ENCODE measurements around the gene PLA2G4E.
A peak's percentile ranks its signal among the peaks of the same experiment; 100 is the strongest.

PLA2G4E gene

DNA sequence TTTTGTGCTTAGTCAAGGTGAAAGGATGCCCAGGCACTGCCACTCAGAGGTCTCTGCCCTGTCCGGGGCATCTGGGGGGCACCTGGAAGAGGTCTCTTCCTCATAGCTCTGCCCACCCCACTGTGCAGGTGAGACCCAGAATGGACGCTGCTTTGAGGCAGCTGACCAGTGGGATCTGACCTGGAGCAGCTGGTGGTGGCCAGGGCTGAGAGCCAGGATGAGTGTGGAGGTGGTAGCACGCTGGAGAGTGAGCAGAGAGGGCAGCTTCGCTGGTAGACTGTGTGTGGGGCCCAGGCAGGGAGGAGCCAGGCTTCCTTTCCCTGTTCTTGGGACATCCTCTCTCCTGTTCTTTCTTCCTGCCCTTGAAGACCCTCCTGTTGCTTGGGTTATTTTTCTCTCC, 32.2 kb upstream of the PLA2G4E start:
- no peak for DNase-seq

- no peak for DNase-seq
Measured at GRCh38 chr15:42050484-42051255, 29.8 kb upstream of the PLA2G4E start.

DNA sequence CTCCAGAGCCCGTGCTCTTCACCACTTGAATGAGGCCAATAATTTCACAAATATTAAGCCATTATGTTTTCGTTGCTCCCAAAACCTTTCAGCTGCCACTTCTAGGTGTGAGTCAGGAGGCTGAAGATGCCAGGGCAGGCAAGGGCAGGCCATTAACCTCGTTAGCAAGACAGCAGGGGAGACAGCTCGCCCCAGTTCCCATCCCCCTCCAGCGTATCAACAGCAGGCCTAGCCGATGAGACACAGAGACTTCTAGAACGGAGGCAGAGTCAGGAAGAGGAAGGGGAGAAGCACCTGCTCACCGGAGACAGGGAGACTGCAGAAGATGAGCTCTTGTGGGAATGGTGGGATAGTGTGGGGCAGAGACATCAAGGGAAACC, 28.0 kb upstream of the PLA2G4E start:
- no peak for DNase-seq

DNA sequence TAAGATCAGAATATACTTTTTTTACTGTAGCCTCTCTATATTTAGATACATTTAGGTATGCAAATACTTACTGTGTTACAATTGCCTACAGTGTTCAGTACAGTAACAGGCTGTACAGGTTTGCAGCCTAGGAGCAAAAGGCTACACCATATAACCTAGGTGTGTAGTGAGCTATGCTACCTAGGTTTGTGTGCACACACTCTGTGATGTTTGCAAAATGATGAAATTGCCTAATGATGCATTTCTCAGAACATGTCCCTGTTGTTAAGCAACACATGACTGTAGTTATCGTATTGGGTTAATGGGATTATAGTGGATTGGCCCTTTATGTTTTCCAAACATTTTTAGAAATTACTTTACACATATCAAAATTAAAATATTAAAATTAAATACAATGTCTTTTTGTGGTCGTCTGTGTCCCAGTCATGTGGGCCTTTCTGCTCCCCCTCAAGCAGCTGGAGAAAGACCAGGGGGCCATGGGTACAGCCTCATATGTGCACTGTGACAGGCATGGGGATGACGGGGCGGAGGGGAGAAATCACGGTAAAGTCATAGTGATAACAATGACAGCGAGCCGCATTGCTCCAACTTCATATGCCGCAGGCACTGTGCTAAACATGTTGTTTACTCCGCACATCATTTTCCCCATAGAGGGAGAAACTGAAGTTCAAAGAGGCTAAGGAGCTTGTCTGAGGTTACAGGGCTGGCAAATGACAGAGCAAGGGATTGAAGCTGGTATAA, 27.4 kb upstream of the PLA2G4E start:
- DNase-seq, result no peak

DNA sequence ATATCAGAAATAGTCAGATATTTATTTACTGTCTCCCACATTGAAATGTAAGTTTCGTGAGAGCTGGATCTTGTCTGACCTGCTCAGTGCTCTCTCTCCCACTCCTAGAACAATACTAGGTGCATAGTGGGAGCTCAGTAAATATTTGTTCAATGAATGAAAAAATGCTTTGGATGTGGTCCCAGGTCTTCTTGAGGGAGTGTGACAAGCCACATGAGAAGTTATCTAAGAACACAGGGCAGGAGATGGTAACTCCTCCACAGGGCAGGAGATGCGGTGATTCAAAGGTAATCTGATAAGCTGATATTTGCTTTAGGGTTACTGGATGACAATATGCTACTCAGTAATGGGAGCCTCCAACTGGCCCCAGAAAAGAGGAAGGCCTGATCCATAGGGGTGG, 25.8 kb upstream of the PLA2G4E start:
- DNase-seq, result no peak

DNA sequence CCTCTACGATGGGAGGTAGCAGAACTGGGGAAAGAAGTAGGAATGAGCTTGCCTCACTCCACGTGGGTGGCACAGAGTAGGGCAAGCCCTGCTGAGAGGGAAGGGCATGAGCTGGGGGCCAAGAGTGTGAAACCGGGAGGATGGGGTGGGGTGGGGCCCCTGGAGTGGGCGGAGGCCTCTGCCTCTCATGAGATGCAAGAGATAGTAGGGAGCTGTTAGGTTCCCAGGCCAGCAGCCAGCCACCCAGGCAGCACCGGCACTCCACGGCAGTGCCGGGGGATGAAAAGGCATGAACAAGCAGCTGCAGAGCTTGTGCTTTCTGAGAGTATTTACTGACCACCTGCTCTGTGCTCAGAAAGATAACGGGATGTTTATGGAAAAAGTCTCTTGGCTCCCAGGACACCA, 24.4 kb upstream of the PLA2G4E start:
- no peak for DNase-seq

DNA sequence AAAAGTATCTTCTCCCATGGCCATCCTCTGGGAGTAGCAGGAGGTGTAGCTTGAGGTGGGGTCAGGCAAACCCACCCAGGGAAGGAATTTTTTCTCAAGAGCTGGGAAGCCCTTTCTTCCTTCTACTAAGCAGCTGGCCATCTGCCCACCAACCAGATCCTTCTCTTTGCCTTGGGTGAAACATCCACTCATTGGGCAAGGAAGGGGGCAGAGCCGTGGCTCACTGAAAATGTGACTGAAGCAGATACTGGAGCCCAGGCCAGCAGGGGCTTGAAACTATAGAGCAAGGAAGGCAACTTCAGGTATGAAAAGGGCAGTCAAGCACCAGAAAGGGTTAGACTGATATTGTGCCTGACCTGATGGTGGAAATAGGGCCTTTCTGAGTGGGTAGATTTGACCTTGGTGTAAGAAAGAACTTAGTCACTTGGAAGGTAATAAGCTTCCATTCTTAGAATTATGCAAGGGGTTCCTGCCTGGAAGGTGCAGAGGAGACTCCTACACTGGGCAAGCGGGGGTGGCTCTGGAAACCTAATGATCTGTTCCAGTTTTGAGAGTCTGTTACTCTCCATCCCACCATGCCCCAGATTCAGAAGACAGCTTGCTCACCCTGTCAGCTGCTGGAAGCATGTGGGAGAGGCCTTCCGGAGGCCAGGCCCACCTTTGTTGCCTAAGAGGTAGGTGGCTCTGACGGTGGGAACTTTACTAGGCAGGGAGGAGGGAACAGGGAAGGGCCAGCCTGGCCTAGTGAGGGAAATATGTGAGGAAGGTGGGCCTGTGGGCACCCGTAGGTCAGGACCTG, 22.0 kb upstream of the PLA2G4E start:
- DNase-seq, result no peak

- DNase-seq, result no peak
Measured at GRCh38 chr15:42038401-42038800, 17.6 kb upstream of the PLA2G4E start.

DNA sequence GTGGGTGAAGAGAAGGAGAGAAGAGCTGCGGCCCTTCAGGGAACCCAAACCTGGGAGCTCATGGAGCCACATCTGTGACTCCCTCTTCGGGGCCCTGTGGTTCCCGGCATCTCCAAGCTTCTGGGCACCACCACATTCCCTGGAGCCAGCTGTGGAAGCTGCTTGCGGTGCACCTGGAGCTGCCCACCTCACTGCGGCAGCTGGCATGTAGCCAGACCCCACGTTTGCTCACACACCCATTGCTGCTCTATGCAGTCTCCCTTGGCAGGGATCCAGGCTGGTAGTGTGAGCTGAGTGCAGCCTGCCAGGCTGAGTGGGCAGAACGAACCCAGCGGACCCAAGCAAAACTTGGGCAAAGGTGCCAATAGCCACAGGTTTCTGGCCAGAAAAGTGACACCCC, 16.8 kb upstream of the PLA2G4E start:
- no peak for DNase-seq

GRCh38 chr15:42036966-42037365, 16.1 kb upstream of the PLA2G4E start:
- no peak for DNase-seq

GRCh38 chr15:42036112-42036905, 15.5 kb upstream of the PLA2G4E start:
- DNase-seq, result no peak

DNA sequence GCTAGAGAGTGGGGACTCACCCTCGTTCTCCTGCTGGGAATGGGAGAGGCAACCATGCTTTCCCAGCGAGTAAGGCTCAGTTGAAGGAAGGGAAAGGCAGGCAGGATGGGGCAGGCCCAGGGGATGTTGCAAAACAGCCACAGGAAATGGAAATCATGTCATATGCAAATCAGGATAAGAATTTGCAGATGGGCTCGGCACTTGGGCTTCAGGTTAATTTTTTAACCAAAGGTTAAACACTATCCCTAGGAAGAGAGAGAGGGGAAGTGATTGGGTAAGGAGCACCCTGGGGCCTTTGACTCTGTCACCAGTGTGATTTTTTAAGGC, 14.6 kb upstream of the PLA2G4E start:
- peak in 1 of 2 experiments; percentile 0 for DNase-seq

- no peak for DNase-seq
Measured at GRCh38 chr15:42034628-42035434, 14.0 kb upstream of the PLA2G4E start.

DNA sequence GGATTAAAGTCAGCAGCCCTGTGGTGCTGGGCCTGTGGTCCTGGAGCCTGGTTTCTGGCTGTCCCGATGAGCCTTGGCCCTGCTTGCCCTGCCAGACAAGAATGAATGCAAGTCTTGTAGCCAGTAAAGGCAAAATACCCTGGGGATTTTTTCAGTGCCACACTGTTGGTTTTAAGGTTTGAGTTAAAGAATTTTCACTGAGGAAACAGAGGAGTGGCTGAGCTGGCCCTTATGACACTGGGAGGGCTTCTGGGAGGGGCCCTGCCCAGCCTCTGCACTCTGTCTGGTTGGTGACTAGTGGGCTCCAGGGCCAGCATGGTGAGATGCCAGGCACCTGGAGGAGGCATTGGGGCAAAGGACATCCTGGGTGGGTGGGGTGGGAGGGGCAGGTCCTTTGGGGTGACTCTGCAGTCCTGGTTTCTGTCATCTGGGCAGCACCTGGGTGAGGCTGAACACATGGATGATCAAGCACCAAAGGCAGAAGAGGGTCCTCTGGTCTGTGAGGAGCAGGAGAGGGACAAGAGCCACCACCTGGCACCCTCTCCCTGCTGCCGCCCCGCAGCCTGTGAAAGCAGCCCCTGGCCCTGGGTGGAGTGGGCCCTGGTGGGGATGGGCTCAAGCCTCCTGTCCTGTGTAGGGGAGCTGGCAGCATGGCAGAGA, 12.5 kb upstream of the PLA2G4E start:
- DNase-seq, result no peak

GRCh38 chr15:42032376-42033213, 11.8 kb upstream of the PLA2G4E start:
- DNase-seq, result no peak

DNA sequence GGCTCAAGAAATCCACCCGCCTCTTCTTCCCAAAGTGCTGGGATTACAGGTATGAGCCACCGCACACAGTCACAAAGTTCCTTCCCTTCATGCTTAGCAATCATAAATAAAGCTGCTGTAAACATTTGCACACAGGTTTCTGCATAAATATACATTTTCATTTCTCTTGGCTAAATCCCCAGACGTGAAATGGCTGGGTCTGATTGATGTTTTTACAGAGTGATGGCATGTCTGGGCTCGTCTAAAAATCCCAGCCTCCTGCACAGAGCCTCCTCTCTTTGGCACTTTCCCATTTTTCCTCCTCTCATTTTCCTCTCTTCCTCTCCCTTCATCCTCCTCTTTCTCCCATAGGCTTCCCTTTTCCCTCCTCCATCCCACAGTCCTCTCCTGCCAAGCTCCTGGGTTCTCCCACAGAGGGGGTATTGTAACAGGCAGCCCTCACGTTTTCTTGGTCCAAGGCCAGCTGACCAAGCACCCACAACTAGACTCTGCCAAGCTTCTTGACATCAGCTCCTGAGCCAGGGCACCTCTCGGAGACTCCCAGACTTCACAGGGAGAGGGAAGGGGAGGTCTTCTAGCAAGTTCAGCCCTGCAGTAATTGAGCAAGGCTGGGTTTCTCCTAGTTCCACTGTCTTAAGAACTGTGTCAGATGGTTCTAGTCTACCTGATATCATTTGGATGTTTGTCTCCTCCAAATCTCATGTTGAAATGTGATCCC, 10.5 kb upstream of the PLA2G4E start:
- no peak for DNase-seq

DNA sequence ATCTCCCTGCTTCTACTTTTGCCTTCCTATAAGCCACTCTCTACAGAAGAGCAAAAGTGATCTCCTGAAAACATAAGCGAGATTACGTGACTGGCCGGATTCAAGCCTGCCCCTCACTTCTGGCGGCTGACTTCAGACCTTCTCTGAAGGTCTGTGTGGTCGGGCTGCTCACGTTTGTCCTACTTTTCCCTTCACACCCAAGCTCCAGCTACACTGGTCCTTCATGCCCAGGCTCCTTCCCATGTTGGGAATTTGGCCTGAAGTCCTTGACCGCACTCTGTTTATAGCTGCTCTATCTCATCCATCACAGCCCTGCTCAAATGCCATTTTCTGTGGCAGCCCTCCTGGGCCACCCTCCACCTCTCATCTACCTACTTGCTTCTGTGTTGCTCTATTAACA, 6.7 kb upstream of the PLA2G4E start:
- no peak for DNase-seq

DNA sequence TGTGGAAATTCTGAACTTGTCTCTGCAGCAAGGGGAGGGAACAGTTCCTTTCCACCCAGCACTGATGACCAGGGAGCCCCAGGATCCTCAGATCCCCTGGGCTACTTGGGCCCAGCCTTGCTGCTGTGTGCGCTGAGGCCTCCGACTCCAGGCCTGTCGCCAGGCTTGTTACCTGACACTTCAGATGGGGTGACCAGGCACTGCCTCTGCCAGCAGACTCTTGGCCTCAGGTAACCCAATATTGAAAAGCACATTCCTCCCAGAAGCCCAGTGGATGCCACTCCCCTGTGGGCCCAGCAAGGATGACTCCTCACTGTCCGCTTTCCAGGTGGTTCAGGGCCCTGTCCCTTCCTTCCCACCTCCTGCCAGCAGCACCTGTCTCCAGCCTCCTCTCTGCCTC, 3.5 kb upstream of the PLA2G4E start:
- no peak for DNase-seq

DNA sequence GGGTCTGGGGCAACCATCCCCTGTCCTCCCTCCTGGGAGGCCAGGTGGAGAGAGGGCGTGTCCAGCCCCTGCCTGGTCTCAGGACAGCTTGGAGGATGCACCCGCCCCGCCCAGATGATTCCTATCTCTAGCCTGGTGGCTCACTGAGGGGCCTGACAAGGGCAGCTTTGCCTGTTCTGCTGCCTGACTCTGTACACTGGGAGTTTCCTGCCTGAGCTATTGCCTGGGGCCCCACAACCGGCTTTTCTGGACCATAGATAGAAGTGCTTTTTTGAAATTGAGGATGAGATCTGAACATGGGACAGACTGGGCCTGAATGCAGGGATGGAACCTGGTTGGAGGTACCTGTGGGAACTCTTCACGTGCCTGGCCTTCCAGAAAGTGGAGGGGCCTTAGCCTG, 751 bp upstream of the PLA2G4E start:
- no peak for DNase-seq

All from Kasumi-1 (cell line).